HG03571 (cell line): ENCODE results near the gene MACO1.
"Not testable (repeated sequence)": the region's sequence is repeated elsewhere in the genome, so short reads cannot be mapped to it uniquely, and the experiment has no call there.

Source experiments
- ATAC-seq: cut with Tn5 transposase; IDR thresholded peaks from one replicate; pipeline ENCODE4 v1.9.1; 2021; ENCODE audit not compliant: unreplicated experiment

The MACO1 gene

DNA sequence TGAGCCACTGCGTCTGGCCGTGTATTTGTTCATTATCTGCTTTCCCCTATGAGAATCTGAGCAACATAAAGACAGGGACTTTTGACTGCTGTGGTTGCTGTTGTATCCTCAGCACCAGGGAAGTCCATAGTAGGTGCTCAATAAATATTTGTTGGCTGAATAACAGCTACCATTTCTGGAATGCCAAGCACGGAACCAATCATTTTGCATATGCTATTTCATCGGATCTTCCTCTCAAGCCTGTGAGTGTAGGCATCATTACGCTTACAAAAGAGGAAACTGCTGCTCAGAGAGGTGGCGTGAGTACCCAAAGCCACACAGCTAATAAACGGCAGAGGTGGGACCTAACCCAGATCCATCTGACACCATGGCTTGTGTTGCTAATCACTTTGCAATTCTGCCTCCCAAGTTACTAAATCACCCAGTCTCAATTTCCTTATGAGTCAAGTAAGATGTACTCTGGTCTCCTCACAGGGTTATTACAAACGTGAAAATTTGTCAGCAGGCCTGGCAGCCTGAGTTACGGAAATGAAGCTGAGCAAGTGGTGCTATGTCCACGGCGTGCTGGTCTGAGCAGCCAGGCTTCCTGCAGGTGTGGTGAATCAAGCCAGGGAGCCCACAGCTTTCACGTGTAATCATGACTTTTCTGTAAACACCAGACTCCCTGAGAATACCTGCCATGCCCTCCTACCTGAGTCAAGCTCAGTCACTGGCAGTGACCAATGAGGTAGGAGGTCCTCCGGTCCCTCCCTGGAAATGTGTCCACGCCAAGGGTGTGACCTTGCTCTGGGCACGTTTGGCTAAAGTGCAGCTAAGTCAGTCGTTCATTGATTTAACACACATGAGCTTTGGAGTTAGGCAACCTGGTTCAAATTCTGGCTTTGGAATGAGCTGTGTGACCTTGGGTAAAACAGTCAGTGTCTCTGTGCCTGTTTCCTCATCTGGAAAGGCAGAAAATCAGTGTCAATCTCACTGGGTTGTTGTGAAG lies 5.3 kb upstream of the MACO1 start:
- no peak for ATAC-seq

DNA sequence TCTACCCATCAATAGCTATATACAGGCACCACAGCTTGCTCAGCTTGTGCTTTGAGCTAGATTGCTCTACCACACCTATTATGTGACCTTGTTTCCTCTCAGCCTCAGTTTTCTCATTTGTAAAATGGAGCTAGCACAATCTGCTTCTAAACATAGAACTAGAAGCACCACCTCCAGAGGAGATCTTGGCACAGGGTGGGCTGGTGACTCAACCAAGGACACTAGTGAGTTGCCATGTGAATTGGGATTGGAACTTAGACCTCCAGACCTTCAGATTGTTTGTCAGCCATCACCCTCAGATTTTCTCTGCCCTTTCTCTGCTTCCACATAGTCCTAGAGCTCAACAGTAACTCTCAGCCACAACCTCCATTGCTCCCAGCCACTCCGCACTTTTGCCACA lies 3.0 kb upstream of the MACO1 start:
- no peak for ATAC-seq

DNA sequence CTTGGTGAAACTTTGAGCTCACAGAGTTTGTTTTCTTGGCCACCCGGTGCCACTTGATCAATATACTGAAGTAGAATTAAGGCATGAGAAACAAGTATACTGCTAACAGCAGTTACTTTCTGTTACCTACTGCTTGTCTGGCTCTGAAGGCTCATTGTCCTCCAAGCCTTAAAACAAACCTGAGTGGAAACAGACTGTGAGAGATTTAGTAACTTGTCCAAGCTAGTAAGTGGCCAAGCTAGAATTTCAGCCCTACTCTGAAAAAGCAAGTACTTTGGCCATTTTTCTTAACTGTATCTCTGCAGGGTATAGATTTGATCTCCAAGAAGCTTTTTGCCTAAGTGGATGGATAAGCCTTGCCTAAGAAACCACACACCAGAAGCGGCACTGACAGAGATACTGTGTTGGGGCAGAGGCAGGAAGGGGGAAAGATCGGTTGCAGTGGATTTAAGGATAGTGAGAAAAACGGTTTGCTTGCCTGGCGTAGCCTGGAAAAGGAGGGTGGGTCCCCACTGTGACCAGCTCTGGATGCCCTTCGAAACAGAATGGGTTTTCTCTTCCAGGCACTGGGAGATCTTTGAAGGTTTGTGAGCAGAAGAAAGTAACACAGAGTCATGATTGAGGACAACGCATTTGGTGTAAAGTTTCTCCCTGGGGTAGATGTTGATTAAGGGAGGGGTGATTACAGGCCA lies 2.1 kb upstream of the MACO1 start:
- no peak for ATAC-seq

DNA sequence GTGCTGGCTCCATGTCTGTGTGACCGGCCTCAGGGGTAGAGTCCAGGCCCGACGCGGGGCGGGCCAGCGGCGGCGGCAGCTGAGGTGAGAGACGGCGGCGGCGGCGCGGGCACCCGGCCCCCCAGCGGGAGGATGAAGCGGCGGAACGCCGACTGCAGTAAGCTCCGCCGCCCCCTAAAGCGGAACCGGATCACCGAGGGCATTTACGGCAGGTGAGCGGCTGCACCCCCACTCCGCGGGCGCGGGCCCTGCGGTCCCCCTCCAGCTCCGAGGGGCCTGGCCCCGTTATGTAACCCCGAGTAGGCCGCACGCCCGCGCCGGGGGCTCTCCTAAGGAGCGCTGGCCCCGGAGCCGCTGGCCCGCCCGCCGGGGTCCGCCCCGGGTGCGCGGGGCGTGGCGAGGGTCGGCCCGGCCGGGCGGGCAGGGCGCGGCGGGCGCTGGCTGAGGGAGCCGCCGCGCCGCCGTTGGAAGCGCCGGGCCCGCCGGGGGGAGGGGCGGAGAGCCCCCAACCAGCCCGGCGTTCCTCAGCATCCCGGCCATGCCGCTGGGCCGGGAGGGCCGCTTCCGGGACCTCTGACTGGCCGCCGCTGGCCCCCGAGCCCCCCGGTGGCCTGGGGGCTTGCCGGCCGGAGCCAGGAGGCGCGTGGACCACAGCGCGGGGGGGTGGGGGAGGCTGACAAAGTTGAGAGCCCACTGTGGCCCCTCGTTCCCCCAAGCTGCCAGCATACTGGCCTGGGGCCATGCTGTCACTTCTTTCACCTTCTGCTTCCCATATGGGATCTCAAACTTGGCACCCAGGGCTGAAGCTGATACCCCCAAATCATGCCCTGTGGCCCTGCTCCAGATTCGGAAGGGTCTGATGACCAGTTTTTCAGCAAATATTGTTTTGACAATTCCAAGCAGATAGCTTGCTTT lies 527 bp downstream of the MACO1 start:
- peak; percentile 24 for ATAC-seq

DNA sequence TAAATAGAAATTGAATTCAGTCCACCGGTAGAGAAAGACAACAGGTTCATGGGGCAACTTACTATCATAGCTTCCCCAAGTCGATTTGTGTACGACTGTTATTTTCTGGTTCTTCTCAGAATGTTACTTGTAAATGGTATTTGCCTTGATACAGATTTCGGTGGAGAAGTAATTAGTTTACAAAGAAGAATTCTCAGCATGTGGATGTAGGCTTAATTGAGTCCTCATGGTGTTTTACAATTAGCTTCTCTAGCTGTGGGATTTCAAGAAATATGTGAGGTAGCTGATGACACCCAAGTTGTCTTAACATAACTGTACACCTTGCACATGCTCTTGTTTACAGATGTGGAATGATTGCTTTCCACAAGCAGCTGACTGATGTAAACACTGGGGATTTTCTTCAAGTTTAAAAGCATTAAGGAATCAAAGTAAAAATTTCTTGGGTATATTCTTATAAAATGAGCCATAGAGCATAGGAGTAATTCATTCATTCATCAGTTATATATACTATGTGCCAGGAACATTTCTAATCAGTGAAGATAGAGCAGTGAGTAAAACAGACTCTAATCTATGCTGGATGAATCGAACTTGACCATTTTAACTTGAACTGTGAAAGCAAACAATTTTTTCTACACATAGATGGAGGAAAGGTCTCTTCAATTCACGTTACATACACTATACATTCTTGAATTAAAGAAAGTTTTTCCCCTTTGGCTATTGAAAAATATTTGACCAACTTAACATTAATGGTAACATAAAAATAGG lies 1.4 kb downstream of the MACO1 start:
- no peak for ATAC-seq

DNA sequence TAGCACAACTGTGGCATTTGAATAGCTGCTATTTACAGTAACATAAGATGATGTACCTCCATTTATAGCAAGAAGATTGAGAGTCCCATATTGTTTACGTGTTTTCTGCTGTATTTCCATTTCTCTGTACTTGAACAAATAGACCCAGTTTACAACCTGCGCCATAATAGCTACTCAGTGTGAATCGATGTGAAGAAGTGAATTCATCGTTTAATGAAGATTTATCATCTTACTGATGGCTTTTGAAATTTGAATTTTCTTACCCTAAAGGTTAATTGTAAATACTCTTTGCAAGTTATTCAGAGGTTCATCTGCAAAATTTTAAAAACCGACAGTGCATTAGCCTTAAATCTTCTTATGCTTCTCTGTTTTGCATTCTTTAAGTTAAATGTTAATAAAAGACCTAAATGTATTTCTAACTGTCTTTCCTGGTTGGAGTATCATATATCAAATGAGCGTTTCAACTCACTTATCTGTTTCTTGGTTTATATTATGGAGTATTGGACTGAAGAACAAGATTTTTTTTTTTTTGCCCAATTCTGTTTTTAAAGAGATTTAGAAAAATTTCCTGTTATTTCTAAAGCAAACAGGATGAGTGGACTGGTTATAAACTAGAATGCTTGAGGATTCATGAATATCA lies 2.2 kb downstream of the MACO1 start:
- no peak for ATAC-seq

DNA sequence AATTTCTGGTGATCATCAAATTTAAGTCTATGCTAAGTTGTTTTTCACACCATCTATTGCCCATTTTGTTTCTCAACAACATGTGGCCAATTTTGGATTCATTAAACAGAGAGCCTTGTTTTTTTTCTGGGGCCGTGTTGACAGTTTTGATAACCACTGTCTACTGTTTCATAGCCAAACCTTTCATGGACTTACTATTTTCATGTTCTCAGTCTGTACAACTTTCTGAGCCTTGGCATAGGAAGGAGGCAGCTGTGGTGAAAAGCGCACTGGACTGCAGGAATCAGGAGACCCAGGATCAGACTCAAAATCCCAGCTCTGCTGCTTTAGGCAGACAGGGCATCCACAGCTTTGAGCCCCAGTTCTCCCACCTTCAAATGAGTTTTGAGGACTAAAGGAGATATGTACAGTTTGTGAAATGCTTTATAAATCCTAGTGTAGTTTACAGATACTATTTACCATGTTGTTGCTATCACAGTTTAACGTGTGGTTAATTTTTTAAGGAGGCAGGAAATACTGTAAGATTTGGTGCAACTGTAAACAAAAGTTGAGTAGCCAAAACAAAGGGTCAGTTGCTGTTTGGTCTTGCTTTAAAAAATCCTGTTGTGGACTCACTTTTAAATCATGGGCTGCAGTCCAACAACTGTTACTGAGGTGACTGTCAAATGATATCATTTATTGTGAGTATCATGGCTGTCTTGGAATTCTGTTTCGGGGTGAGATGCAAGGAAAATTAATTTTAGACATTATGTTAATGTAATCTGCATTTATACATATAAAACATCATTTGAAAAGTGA lies 2.9 kb downstream of the MACO1 start:
- ATAC-seq, result no peak

DNA sequence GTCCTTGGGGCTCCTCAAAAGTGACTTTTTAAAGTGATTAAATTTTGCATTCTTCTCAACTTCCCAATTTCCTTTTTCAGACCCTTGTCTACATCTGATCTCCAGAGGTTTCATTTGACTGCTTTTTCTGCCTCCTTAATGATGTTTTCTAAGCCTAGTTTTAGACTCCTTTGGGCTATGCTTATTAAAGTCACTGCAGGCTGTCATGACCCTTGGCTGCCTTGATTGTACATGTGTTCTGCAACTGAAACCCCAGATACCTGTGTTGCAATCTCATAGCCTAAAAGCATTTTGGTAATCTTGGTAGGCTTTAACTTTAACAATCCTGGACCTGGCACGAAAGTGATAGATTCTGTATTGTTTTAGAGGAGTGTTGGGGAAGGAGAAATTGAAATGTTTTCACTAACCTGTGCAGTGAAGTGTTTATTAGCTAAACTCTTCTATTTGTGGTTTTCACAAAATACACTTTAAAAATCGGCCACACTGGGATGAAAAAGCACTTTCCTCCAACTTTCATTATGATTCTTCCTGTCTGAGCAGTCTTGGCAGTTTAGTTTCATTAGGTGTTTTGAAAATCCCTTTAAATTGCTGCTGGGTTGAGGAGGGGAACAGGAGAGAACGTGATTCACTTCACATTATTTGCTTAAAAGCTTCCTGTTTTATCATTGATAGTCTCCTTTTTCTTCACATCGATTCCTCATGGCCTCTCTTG lies 4.9 kb downstream of the MACO1 start:
- no peak for ATAC-seq

DNA sequence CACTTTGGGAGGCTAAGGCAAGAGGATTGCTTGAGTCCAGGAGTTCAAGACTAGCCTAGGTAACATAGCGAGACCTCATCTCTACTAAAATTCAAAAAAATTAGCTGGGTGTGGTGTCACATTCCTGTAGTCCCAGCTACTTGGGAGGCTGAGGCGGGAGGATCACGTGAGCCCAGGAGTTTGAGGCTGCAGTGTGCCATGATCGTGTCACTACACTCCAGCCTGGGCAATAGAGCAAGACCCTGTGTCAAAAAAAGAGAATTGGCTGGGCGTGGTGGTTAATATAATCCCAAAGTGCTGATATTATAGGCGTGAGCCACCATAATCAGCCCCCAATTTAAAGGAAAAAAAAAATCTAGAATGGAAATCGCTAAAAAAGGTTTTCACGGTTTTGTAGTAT lies 7.0 kb downstream of the MACO1 start:
- ATAC-seq, result no peak

DNA sequence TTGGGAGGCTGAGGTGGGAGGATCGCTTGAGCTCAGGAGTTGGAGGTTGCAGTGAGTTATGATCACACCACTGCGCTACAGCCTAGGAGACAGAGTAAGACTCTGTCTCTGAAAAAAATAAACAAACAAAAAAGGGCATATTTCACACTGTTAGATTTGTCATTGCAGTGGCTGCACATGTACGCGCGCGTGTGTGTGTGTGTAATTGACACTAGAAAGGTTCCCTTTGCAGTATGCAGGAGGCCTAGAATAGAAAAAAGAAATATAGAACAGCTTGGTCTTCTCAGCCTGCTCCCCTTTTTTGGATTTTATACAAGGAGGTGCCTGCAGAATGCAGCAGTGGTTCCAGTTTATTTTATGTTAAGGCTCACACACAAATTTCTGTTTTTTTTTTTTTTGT lies 8.6 kb downstream of the MACO1 start:
- ATAC-seq, result no peak

DNA sequence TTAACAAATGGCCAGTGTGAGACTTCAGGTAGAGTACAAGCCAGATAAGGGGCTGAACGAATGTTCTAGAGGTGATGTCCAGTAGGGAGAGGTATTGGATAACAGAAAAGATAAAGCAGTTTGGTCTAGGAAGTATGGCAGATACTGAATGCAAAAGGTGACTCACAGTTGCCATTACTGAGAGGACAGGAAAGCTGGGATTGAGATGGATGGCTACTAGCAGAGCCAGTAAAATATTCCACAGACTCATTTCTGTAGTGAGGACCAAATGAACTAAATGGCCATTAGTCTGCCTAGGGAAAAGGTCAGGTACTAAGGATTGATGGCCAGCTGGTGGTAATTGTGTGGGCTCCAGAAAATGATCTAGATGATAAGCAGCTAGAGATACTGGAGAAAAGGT lies 11.5 kb downstream of the MACO1 start:
- no peak for ATAC-seq

DNA sequence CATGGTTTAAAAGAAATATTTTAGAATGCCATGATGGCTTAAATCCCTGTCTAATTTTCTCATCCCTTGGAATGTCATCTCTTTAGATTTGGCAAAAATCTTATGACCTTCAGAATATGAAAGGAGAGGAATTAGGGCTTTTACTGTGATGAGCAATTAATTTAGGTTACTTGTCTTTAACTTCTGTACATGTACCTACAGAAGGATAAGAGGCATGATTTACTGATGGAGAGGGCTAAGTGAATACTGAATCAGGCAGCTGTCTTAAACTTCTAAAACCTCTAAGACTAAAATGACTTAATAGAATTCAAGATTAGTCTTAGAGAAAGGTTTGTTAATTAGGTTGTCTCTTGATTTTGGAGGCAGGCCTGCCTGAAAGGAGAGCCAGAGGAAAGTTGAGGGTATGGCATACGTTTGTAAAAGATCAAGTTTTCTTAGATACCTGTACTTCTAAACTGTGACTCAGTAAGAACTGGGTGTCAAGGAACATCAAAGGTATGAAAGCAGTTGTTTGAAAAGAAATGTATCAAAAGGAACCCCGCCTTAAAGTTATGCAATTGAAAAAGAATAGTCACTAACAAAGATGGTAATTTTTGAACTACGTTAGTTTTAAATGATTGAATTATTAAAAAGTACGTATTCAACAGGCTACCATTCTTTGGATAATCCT lies 12.5 kb downstream of the MACO1 start:
- no peak for ATAC-seq

DNA sequence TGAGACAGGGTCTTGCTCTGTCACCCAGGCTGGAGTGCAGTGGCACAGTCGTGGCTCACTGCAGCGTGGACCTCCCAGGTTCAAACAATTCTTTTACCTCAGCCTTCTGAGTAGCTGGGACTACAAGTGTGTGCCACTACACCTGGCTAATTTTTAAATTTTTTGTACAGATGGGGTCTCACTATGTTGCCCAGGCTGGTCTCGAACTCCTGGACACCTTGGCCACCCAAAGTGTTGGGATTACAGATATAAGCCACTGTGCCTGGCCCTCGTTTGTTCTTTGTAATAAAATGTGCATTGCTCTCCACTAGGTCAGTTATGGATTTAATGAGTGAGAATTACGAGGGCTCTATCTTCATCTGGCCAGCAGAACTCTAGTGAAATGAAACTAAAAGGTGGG lies 13.9 kb downstream of the MACO1 start:
- not testable (repeated sequence) for ATAC-seq

DNA sequence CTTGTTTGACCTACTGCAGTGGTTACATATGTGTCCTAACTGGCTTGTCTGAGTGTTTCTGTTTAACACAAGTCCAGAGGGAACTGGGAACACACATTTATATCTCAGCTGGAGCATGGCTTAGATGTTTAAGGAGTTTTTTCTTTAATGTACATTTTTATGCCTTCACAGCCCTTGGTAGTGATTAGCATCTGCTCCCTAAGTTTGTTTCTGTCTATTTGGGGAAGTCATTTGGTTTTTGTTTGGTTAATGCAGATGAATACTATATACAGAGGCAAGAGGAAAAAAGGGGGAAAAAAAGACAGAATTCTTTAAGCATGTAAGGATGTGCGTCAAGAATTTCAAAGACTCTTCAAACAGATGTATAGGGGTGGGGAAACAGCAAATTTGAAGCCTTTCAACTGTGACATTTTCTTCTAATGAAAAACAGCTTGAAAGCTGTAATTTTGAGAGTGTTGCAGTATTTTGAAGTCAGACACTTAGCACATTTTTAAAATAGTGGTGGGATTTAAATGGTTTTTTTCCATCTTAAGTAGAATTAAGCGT lies 15.4 kb downstream of the MACO1 start:
- no peak for ATAC-seq

DNA sequence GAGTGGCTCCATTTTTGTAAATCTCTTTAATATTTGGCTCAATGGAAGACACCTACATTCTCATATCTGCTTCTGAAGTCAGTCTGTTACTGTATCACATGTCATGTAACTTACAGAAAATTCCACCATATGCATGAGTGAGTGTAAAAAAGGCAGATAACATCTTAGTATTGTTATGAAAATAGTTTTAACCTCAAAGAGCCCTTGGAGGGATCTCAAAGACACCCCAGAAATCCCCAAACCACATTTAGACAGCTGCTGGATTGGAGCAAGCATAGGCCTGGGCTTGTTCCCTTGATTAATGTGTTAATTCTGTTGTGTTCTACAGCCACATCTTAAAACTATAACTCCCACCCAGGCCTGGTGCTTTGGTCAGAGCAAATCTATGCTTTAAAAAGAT lies 16.9 kb downstream of the MACO1 start:
- ATAC-seq, result no peak

DNA sequence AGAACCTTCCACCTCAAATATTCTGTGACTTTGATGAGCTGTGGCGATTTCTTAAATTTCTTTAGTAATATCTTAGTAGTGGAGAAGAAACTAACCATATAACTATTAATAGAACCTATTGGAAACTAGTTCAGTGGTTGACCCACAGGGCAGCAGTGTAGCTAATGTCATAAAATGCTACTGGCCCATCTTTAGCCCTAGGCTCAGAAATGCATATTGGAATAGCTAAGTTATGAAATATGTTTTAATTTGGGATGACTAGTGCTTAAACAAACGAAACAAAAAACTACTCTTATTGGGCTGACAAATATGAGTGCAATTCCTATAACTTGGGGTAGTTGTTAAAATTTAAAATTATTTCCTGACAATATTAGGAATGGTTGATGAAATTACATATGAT lies 20.2 kb downstream of the MACO1 start:
- no peak for ATAC-seq

DNA sequence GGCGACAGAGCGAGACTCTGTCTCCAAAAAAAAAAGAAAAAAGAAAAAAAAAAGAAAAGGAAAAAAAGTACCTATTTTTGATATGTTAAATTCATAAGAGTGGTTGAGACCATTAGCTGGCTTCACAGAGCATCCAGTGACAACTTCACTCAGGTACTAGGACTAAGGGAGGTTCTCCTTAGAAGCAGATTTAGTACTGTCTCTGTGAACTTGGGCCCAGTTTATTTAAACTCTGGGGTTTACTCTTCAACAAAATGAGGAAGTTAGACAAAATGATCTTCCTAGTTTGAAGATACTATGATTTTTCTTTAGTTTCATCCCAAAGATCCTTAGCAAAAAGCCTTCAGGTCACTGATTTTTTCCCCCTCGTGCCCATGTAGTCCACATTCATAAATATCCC lies 21.2 kb downstream of the MACO1 start:
- no peak for ATAC-seq

DNA sequence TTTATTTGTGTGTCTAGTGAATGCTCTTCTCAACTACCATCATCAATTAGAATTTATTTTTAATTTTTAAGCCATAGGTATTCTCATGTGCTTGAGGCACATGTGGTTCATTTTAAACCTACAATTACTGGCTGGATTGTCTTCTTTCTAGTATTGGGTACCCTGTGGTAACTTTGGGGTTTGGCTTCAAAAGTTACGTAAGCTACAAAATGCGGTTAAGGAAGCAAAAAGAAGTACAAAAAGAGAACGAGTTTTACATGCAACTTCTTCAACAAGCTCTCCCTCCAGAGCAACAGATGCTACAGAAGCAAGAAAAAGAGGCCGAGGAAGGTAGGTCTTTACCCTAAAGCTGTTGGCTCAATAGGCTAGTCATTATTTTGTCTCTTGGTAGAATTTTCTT lies 25.8 kb downstream of the MACO1 start:
- no peak for ATAC-seq
